HG03095 (cell line): Measurements from ENCODE around the gene KLK15.

Source experiments
- ATAC-seq: cut with Tn5 transposase; IDR thresholded peaks from one replicate; pipeline ENCODE4 v1.9.1; 2021; ENCODE audit warnings: moderate library complexity; ENCODE audit not compliant: unreplicated experiment

KLK15 gene

GRCh38 chr19:50779504-50780457 lies 53.6 kb downstream of the KLK15 start:
- no peak for ATAC-seq

- ATAC-seq, result no peak
Observed at GRCh38 chr19:50778906-50779430, 54.4 kb downstream of the KLK15 start.

- no peak for ATAC-seq
Observed at GRCh38 chr19:50777830-50778303, 55.5 kb downstream of the KLK15 start.

- no peak for ATAC-seq
Observed at GRCh38 chr19:50777261-50777660, 56.1 kb downstream of the KLK15 start.

- ATAC-seq, result no peak
Observed at GRCh38 chr19:50776131-50776530, 57.2 kb downstream of the KLK15 start.
